HG02759 (cell line): ENCODE data around the gene RABGGTA.
"Not testable (repeated sequence)": the region's sequence is repeated elsewhere in the genome, so short reads cannot be mapped to it uniquely, and the experiment has no call there.

ENCODE experiments used
- ATAC-seq: cut with Tn5 transposase; IDR thresholded peaks from one replicate; pipeline ENCODE4 v1.9.1; 2021; ENCODE audit warnings: mild to moderate bottlenecking, moderate library complexity; ENCODE audit not compliant: unreplicated experiment

The RABGGTA gene

GRCh38 chr14:24245350-24245749, 26.0 kb downstream of the RABGGTA start:
- not testable (repeated sequence) for ATAC-seq

GRCh38 chr14:24243336-24243836, 28.0 kb downstream of the RABGGTA start:
- no peak for ATAC-seq

- peak; percentile 80 for ATAC-seq
Measured at GRCh38 chr14:24241829-24242443, 29.5 kb downstream of the RABGGTA start.

- no peak for ATAC-seq
Measured at GRCh38 chr14:24240110-24240918, 31.1 kb downstream of the RABGGTA start.

- no peak for ATAC-seq
Measured at GRCh38 chr14:24238527-24239037, 32.8 kb downstream of the RABGGTA start.

- ATAC-seq = no peak
Measured at GRCh38 chr14:24238123-24238522, 33.3 kb downstream of the RABGGTA start.

GRCh38 chr14:24237463-24237955, 33.9 kb downstream of the RABGGTA start:
- no peak for ATAC-seq

- no peak for ATAC-seq
Measured at GRCh38 chr14:24236689-24237462, 34.5 kb downstream of the RABGGTA start.

GRCh38 chr14:24235804-24236688, 35.4 kb downstream of the RABGGTA start:
- no peak for ATAC-seq

- ATAC-seq = no peak
Measured at GRCh38 chr14:24234095-24235005, 37.0 kb downstream of the RABGGTA start.

GRCh38 chr14:24233538-24233866, 37.9 kb downstream of the RABGGTA start:
- ATAC-seq = no peak

- ATAC-seq = peak; percentile 64
Measured at GRCh38 chr14:24232645-24233537, 38.5 kb downstream of the RABGGTA start, which contains the start of gene GMPR2. TSS of gene GMPR2 (plus strand) at chr14:24232929. CDS start at chr14:24233254, 325 bp downstream.

GRCh38 chr14:24232121-24232644, 39.2 kb downstream of the RABGGTA start, which contains the start of gene NEDD8:
TSS of gene NEDD8 (minus strand) at chr14:24232367. CDS start at chr14:24232267, 100 bp downstream.
- ATAC-seq = peak; percentile 80

GRCh38 chr14:24231263-24232120, 39.9 kb downstream of the RABGGTA start:
- peak; percentile 3 for ATAC-seq

- ATAC-seq = no peak
Measured at GRCh38 chr14:24228902-24229301, 42.5 kb downstream of the RABGGTA start.

GRCh38 chr14:24226473-24226872, 44.9 kb downstream of the RABGGTA start:
- ATAC-seq = no peak

GRCh38 chr14:24224618-24225071, 46.8 kb downstream of the RABGGTA start:
- no peak for ATAC-seq
